Measurements from ENCODE around the gene SYPL2.
"Not testable (repeated sequence)": the region's sequence is repeated elsewhere in the genome, so short reads cannot be mapped to it uniquely, and the experiment has no call there.

Gene SYPL2

DNA sequence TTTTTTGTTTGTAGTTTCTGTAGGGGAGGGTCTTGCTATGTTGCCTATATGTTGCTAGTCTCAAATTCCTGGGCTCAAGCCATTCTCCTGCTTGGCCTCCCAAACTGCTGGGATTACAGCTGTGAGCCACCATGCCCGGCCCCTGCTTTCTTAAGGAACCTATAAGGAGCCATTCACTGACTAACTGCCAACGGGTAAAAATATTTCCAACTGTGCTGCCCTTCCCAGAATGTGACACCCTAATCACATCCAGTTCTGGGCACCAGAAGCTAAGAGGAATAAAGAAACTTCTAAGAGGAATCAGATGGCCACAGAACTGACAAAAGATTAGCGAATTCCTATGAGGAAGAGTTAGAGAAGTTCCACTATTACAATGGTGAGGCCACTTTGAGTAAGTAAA lies 6.4 kb downstream of the SYPL2 start:
- DNase-seq (ENCODE audit: low read depth), result no peak

DNA sequence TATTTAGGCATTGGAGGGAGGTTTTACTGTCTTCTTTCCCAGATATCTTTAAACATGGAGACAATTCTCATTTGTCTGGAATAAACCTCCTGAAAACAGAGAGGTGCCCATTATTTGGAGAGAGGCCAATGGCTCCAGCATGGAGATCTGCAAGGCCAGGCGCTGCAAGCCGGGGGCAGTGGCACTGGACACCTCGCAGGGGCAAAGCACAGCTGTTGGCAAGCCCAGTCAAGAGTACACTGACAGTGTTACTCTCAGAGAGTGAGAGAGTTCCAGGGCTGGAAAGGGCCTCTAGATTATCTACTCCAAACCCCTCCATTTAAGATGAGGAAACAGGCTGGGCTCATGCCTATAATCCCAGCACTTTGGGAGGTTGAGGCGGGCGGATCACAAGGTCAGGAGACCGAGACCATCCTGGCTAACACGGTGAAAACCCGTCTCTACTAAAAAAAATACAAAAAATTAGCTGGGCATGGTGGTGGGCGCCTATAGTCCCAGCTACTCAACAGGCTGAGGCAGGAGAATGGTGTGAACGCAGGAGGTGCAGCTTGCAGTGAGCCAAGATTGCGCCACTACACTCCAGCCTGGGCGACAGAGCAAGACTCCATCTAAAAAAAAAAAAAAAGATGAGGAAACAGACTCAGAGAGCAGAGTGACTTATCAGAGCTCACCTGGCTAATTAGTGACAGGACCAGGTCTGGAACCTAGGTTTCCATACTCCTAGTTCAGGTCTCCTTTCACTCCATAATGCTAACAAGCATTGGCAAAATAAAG lies 7.1 kb downstream of the SYPL2 start:
- DNase-seq (ENCODE audit: low read depth), result not testable (repeated sequence)

DNA sequence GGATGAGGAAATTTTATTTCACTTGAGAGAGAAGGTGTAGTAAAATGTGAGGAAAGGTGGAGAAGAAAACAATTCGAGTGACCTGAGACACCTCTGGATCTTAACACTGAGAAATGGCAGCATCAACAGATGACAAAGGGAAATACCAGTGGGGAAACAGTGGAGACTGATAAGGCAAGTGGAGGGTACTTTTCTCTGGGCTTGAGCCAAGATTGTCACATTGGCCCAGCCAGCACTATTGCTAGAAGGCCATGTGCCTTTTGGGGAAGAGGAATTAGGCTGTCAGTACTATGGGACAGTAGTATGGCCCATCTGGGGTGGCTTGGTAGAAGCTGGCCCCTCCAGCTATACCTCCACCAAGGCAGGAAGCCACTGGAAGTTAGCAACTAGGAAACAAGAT lies 8.4 kb downstream of the SYPL2 start:
- no peak for DNase-seq (ENCODE audit: low read depth)

DNA sequence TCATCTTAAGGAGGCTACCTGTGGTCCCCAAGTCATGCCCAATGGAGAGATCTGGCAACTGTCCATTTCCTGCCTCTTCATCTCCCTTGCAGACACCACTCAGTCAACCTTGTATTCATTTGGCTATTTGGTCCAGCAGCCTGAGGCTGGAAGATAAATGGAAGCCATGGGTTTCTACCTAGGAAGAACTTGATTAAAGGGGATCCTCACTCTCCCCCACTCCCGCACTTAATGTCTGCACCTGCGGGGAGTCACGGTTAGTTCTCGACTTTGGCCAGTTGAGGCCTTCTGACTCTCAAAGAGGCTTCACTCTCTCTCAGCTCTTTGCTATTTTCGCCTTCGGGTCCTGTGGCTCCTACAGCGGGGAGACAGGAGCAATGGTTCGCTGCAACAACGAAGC lies 8.9 kb downstream of the SYPL2 start:
- no peak for DNase-seq (ENCODE audit: low read depth)

DNA sequence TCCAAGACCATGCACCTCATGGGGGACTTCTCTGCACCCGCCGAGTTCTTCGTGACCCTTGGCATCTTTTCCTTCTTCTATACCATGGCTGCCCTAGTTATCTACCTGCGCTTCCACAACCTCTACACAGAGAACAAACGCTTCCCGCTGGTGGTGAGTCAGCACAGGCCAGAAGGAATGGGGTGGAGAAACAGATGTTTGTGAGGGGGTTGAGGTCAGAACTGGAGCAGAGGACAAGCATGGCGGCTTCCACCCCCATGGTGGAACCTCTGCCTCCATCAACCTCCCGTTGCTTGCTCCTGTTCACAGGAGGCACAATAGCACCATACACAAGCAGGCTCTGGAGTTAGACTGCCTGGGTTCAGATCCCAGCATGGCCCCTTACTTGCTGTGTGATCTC lies 10.5 kb downstream of the SYPL2 start:
- DNase-seq (ENCODE audit: low read depth), result no peak

DNA sequence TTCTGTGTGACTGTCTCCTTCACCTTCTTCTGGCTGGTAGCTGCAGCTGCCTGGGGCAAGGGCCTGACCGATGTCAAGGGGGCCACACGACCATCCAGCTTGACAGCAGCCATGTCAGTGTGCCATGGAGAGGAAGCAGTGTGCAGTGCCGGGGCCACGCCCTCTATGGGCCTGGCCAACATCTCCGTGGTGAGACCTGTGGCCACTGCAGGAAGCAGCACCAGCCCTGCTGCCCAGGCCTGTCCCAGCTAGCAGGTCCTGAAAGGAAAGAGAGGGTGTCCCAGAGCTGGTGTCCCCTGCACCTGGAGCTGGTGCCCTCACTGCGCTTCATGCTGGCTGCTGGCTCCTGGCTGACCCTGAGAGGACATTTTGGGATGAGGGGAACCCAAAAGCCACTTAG lies 11.5 kb downstream of the SYPL2 start:
- DNase-seq (ENCODE audit: low read depth), result no peak

DNA sequence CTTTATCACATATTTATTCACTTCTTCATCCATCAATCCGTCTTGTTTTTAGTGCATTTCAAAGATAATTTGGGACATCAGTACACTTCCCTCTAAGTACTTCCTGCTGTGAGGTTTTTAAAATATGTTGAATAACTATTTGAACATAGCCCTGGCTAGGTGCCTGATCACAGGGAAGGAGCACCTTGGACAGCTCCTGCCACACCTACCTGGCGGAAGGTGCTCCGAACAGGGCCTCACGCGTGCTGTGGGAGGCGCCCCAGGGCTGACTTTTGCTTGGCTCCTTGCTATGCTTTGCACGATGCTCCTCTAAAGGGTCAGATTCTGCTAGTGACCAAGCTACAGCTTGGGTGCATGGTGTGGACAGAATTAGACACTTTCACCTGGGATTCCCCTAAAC lies 12.5 kb downstream of the SYPL2 start:
- DNase-seq (ENCODE audit: low read depth), result no peak

DNA sequence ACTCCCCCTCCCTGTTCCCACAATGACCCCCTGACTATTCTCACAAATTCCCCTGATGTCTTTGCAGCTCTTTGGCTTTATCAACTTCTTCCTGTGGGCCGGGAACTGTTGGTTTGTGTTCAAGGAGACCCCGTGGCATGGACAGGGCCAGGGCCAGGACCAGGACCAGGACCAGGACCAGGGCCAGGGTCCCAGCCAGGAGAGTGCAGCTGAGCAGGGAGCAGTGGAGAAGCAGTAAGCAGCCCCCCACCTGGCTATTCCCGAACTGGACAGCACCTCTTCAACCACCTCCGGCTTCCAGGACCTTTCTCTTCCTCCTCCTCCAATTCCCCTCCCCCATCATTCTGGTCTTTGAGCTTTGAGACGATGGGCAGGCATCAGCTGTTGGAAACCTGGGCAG lies 13.0 kb downstream of the SYPL2 start:
- DNase-seq (ENCODE audit: low read depth), result no peak

DNA sequence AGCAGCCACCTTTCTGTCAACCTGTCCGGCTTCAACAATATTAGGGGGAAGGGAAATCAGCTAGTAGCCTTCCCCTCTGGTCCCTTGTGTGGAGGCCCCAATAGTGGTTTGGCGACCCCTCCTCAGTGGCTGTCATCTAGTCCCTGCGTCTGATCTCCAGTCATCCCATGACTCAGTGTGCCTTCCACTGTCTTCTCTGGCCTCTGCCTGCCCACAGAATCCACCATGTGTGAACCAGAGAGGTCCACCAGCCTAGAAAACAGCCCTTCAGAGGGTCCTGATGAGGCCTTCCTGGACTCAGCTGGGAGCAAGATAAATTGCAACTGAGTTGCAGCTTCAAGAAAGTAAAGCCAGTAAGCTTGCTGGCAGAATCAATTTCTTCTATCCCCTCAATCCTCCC lies 13.6 kb downstream of the SYPL2 start:
- no peak for DNase-seq (ENCODE audit: low read depth)

DNA sequence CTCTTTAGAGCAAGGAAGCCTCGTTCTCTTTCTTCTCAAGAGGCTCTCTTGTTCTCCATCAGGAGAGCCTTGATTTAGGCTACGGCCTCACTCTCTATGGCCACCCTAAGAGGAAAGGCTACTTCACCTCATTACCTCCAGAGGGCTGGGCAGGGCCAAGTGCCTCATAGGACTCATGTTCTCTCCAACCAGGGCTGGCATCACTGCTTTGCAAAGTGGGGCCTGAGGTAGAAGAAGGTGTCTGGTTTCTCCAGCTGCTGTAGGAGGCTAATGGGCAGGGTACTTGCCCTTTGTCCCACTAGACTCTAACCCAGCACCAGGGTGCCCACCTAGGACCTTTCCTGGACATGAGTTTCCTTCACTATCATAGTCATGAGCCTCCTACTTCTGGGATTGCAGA lies 15.3 kb downstream of the SYPL2 start:
- DNase-seq (ENCODE audit: low read depth), result no peak

DNA sequence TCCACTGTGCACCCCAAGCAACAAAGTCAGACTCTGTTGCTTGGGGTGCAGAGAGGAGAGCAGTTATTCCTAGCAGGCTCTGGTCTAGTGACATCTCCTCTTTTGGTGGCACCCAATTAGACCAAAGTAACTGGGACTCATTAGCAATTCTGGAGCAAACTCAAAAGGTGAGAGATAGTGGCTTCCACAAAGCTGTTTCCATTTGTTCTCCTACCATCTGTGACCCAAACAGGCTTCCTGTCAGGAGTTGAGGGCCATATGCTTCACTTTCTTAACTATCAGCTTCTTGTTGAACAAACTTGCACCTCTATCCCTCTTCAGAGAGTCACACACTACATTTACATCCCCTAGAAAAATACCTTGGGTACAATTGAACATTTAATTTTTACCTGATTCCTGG lies 15.9 kb downstream of the SYPL2 start:
- no peak for DNase-seq (ENCODE audit: low read depth)

DNA sequence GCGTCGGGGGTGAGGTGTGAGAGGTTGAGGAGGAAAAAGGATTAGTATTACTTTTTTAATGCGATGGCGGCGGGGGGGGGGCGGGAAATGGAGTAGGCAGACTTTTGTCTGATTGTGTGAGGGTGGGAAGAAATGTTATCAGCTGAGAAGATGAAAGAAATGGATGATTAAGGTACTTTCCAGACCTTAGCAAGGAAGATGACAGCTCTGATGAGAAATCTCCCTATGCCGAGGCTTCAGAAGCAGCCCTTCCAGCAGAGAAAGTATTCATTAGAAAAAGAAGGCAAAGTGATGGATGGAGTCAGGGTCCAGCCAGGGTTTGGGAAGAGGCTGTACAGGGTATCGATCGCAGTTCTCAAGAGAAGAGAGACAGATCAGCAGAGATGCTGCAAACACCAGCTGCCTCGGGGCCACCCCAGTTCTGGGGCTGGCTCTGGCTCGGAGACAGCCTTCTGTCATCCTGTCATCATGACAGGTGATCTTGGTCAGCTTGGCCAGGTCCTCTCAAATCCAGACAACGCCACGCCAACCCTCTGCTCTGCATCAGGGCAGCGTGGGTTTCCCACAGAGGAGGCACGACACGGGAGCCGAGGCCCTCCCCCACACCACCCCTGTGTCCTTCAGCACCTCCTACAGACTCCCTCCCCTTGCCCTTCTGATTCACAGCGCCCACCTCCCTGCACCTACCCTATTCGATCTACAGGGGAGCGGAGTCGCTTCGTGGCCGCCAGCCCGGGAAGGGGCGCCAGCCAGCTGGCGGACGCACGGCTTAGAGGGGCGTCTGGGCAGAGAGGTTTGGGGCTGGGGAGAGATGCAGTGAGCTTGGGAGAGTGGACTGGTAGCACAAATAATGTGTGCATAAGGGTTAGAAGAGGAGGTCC lies 16.7 kb downstream of the SYPL2 start:
- DNase-seq (ENCODE audit: low read depth), result peak; percentile 20

DNA sequence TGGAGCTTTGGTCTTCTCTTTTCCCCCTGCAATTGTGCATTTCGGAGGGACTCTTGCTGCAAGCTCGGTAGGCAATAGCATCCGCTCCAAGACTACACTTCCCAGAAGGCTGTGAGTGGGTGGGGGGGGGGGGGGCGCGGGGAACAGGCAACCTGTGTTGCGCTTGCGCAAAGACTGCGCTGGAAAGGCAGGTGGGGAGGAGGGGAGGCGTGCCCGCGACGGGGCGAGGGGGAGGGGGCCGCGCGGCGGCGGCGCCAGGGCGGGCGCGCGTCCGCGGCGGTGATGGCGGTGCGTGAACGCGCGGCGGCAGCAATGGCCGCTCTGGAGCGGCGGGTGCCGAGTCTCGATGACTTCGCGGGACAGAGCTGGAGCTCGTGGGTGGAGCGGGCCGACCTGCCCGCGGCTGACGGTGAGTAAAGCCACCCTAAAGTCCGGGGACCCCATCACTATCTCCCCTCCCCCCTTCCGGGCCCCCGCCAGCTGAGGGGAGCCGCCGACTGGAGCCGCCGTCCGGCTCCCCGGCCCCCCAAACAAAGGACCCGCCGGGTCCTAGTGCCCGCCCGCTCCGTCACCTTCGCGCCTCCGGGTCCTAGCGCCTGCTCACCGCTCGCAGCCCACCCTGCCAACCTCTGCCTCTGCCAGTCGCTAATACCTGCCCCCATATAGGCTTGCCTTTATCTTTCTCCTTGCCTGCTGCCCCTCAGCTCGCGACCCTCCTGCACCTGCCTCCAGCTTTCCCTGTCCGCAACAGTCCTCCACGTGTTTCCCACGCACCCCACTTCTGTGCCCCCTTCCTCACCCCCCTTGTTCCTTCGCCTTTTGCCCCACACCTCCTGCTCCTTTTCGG lies 17.5 kb downstream of the SYPL2 start, which contains the start of gene ATXN7L2:
TSS of gene ATXN7L2 (plus strand) at position 234 of the 847 bp plus-strand sequence. CDS start at position 283, 49 bp downstream.
- DNase-seq (ENCODE audit: low read depth), result peak; percentile 90

DNA sequence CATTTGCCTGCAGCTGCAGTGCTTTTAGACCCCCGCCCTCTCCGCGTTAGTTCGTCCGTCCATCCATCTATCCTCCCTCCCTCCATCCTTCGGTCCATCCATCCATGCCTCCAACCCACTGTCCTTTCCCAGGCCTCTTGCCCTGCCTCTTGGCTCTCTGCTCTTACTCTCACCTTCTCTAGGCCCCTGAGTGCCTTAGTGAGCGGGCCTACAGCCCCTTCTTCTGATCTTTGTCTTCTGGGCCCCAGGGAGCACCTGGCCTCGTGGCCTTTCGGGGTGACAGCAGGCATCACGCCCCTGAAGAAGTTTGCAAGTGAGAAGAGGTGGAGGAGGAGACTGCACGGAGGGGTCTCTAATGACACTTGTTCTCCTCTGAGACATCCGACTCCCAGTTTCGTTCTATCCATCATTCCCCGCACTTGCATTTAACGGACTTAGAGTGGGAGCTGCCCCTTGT lies 18.2 kb downstream of the SYPL2 start:
- no peak for DNase-seq (ENCODE audit: low read depth)

DNA sequence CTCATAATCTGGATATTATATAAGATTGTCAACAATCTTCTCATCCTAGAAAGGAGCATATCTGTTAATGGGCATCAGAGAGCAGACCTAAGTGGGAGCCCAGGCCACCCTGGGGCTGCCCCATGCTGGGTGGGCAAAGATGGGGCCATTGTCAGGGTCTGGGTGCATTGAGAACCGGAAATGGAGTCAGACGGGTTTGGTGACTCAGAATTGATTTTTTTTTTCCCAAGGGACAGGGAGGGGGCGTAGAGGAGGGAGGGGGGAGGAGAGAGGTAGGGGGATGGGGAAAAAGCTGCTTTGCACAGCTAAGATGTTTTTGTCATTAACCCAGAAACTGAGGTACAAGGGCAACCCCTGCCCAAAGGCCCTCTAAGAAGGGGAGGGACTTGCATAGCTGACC lies 18.7 kb downstream of the SYPL2 start:
- no peak for DNase-seq (ENCODE audit: low read depth)

DNA sequence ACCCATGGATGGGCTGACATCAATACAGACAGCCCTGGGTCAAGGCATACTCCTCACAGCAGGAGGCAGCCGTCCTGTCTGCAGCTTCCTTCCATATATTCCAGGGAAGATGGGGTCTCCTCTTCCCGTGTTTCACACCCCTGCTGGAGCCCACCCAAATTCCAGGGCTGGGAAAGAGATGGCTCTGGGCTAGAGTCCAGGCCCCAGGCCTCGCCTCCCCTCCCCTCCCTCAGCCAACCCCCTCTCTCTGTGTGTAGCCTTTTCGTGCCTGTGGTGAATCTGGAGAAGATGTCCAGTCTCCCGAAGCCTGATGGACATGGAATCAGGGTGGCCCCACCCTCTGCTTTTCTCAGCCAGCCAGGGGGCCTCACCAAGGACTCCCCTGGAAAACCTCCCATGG lies 20.9 kb downstream of the SYPL2 start:
- DNase-seq (ENCODE audit: low read depth), result no peak

DNA sequence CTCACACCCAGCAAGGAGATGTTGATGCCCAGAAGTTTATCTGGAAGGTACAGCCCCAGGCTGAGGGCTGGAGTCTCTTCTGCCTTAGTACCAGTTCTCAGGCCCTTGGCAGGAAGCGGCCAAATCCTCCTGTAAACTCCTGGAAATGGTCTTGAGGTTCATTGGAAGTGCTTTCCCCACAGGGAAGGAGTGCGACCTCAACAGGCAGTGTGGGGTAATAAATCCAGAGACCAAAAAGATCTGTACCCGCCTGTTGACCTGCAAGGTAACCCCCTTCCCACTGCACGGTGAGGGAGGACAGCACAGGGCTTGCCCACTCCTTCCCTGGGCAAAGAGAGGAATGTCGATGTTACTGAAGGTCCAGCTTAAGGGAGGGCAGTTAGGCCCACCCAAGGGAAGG lies 21.9 kb downstream of the SYPL2 start:
- DNase-seq (ENCODE audit: low read depth), result no peak

DNA sequence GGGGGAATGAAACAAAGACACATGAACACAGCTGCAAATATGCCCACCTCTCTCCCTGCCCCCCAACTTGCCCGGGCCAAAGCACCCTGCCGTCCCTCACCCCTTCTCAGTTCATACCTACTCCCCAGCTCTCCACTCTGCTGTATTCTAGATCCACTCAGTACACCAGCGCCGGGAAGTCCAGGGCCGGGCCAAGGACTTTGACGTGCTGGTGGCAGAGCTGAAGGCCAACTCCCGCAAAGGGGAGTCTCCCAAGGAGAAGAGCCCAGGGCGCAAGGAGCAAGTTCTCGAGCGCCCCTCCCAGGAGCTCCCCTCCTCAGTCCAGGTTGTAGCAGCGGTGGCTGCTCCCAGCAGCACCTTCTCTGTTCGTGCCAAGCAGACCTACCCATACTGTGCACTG lies 22.4 kb downstream of the SYPL2 start:
- no peak for DNase-seq (ENCODE audit: low read depth)

DNA sequence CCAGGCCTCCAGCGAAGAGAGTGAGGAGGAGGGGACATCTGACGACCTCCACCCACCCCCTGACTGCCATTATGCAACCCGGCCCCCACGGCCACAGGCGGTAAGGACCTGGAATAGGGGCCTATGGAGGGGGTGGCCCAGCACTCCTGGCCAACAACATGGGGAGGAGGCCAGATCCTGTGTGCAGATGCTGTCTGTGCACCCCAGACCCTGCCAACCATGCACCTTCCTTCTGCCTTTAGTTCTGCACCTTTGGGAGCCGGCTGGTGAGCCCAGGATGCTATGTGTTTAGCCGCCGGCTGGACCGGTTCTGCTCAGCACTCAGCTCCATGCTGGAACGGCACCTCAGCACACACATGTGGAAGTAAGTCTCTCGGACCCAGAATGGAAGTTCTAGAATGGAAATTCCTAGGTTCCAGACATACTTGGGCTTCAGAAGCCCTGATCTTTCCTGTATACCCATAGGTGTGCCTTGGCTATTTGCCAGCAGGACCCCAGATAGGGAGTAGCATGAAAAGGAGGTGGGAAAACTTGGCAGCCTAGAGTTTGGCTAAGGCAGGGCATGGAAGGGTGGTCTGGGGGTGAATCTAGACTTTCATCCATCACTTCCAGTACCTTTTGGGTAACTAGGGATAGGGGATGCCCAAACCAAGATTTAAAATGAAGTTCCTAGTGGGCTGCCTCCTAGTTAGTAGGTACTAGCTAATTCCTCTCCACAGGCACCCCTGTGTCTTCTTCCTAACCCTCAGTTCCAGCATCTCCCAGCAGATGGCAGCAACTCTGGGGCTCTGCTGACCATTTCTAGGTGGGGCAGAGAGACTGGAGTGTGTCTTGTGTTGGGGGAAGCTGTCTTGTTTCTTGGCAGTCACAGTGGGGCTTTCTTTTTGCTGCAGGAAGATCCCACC lies 23.9 kb downstream of the SYPL2 start:
- DNase-seq (ENCODE audit: low read depth), result peak; percentile 54

DNA sequence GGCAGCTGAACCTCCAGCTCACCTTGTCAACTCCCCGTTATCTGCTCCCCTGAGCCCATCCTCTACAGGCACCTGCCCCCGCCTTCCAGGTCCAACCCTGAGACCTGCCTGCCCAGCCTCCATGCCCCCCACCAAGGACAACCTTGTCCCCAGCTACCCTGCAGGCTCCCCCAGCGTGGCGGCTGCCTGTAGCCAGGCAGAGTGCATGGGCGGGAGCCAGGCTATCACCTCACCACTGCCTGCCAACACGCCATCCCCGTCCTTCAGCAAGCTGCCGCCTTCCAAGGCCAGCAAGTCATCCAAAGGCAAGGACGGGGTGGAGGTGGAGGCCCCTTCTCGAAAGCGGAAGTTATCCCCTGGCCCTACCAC lies 24.6 kb downstream of the SYPL2 start:
- no peak for DNase-seq (ENCODE audit: low read depth)

DNA sequence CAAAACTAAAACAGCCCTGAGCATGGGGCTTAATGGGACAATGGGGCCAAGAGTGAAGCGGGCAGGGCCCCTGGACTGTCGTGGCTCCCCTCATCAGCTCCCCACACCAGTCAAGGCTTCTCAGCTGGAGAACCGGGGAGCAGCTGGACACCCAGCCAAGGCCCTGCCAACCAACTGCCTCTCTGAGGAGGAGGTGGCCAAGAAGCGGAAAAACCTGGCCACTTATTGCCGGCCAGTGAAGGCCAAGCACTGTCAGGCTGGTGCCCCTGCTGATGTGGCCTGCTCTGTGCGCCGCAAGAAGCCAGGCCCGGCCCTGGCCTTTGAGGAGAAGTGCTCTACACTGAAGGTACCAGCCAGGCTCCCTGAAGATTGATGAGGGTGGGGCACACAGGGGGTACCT lies 25.0 kb downstream of the SYPL2 start:
- no peak for DNase-seq (ENCODE audit: low read depth)

Measured in activated T-helper 9 cell treated with anti-CD3 and anti-CD28 coated beads, Interleukin-2, amount 50 U/mL, for 16 hours (primary cell).